Ishikawa (cell line): ENCODE measurements around the gene EXOC3.
A peak's percentile ranks its signal among the peaks of the same experiment; 100 is the strongest.

Source experiments
- CEBPB ChIP-seq: IDR thresholded peaks from 2 replicates; pipeline ENCODE4 v1.6.1; 2012
- CREB1 ChIP-seq: IDR thresholded peaks from 2 replicates; pipeline ENCODE4 v1.6.1; 2012; ENCODE audit warnings: low read depth
- EGR1 ChIP-seq: IDR thresholded peaks from 2 replicates; pipeline ENCODE4 v1.6.1; 2012
- EP300 ChIP-seq: IDR thresholded peaks from 2 replicates; pipeline ENCODE4 v1.6.1; 2012; ENCODE audit warnings: borderline replicate concordance
- FOXM1 ChIP-seq: IDR thresholded peaks from 2 replicates; pipeline ENCODE4 v1.6.1; 2012; ENCODE audit warnings: low read depth, borderline replicate concordance
- MAX ChIP-seq: IDR thresholded peaks from 2 replicates; pipeline ENCODE4 v1.6.1; 2012
- NFIC ChIP-seq: IDR thresholded peaks from 2 replicates; pipeline ENCODE4 v1.6.1; 2012
- RAD21 ChIP-seq: IDR thresholded peaks from 2 replicates; pipeline ENCODE4 v1.6.1; 2012; ENCODE audit warnings: low read depth
- REST ChIP-seq: IDR thresholded peaks from 2 replicates; pipeline ENCODE4 v1.6.1; 2012; ENCODE audit warnings: low read depth, mild to moderate bottlenecking
- TAF1 ChIP-seq: IDR thresholded peaks from 2 replicates; pipeline ENCODE4 v1.6.1; 2012; ENCODE audit warnings: low read depth, mild to moderate bottlenecking
- TCF12 ChIP-seq: IDR thresholded peaks from 2 replicates; pipeline ENCODE4 v1.6.1; 2012; ENCODE audit warnings: low read depth
- USF1 ChIP-seq: IDR thresholded peaks from 2 replicates; pipeline ENCODE4 v1.6.1; 2012
- YY1 ChIP-seq: IDR thresholded peaks from 2 replicates; pipeline ENCODE4 v1.6.1; 2012; ENCODE audit warnings: low read depth

- no peak for TF ChIP-seq YY1
- TF ChIP-seq CEBPB = no peak
- peak; percentile 85 for TF ChIP-seq USF1
- no peak for TF ChIP-seq EGR1
- TF ChIP-seq TAF1 = no peak
- no peak for TF ChIP-seq EP300
- TF ChIP-seq TCF12 = no peak
- no peak for TF ChIP-seq REST
- no peak for TF ChIP-seq RAD21
- no peak for TF ChIP-seq FOXM1
- no peak for TF ChIP-seq NFIC
- peak; percentile 97 for TF ChIP-seq MAX
- no peak for TF ChIP-seq CREB1
These were observed 63.1 kb downstream of the EXOC3 start for GRCh38 chr5:505951-506525.
